ENCODE measurements around the gene ACTN1.

The ACTN1 gene

DNA sequence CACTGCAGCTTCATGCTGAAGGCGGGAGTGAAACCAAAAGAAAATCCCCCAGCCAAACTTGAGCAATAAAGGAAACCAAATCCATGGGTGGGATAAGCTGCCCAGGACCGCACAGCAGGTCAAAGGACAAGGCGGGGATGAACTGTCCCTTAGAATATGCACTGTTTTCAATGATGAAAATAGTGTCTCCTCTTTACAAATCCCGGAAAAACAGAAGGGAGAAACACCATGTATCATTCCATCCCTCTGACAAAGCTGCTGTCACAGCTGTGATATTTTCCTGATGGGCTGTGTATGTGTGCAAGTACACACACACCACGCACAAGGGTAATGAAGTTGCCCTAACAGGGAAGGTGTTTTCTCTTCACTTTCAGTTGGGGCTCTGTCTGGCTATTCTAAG, 70.3 kb downstream of the ACTN1 start:
- H3K36me3 ChIP-seq (ENCODE audit: control insufficient read depth in 2 of 2, insufficient read depth in 1 of 2, low read length in 2 of 2) = peaks cover 0 to 54% of the 10 kb centered on the region in 2 experiments; a peak in 2 of 3 replicates
- TF ChIP-seq ZBTB20 (tag by site-specific recombination; IDR thresholded peaks at IDR 0.05) (no peak), ZNF433 (tag by site-specific recombination; IDR thresholded peaks at IDR 0.05; ENCODE audit: low read depth) (no peak), ZNF654 (tag by site-specific recombination; IDR thresholded peaks at IDR 0.05; ENCODE audit: low read depth) (no peak)
- no peak overlapping the region for H3K27ac ChIP-seq (ENCODE audit: extremely low read depth, low read depth, low read length)
- H3K4me3 ChIP-seq (ENCODE audit: low read depth, low read length) = no peak overlapping the region
- ChIA-PET POLR2A (no interaction called here), CTCF (interaction anchor here (1.3 to 5.0 kb wide), 3 partner anchors 46 to 199 kb away, joined by 3 to 98 read pairs (median 10); no protein-coding TSS in a partner anchor)
- no peaks in the 10 kb centered on the region for H3K4me1 ChIP-seq (ENCODE audit: control insufficient read depth, insufficient read depth, low read length)
- H3K9me3 ChIP-seq (ENCODE audit: control insufficient read depth, insufficient read depth, low read depth, low read length) = no peaks in the 10 kb centered on the region

- CTCF ChIA-PET = interaction anchor here (2.0 to 5.0 kb wide), 2 partner anchors 183 to 199 kb away, joined by 10 to 98 read pairs; no protein-coding TSS in a partner anchor
These were observed 70.9 kb downstream of the ACTN1 start for GRCh38 chr14:68908201-68908600.

DNA sequence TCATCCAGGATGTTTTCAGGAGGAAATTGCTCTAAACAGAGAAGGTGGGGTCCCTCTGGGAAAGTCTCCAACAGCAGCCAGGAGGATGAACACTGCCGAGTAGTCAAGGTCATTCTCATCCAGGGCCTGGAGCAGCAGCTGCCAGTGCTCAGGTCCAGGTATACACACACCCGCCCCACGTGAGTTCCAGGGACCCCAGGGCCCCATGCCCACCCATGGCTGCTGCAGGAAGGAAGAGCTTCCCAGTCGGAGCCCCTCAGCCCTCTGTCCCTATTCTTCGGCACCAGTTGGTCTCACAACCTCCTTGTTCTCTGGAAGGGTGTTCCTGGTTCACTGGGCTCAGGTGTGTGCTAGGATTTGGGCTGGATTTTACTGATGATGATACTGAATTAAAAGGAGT, 72.7 kb downstream of the ACTN1 start:
- Histone ChIP-seq H3K9me3 (ENCODE audit: control insufficient read depth, insufficient read depth, low read depth, low read length) (no peaks in the 10 kb centered on the region), H3K4me3 (ENCODE audit: low read depth, low read length) (no peak overlapping the region), H3K36me3 (ENCODE audit: control insufficient read depth in 2 of 2, insufficient read depth in 1 of 2, low read length in 2 of 2) (peaks cover 0 to 70% of the 10 kb centered on the region in 2 experiments; a peak in 2 of 3 replicates), H3K27ac (ENCODE audit: extremely low read depth, low read depth, low read length) (no peak overlapping the region), H3K4me1 (ENCODE audit: control insufficient read depth, insufficient read depth, low read length) (no peaks in the 10 kb centered on the region)
- CTCF ChIA-PET = interaction anchor here (1.3 kb wide), 1 partner anchor 201 kb away, joined by 4 read pairs; no protein-coding TSS in a partner anchor
- TF ChIP-seq ZBTB7A (tag by site-specific recombination; IDR thresholded peaks at IDR 0.05; ENCODE audit: low read depth) (no peak), KLF9 (tag by site-specific recombination; IDR thresholded peaks at IDR 0.05; ENCODE audit: low read depth) (no peak), ZFP37 (tag by site-specific recombination; IDR thresholded peaks at IDR 0.05) (no peak), ZNF639 (tag by site-specific recombination; IDR thresholded peaks at IDR 0.05) (no peak), ZNF335 (tag by site-specific recombination; conservative IDR thresholded peaks at IDR 0.05) (no peak), ZNF121 (tag by site-specific recombination; IDR thresholded peaks at IDR 0.05) (no peak), ZNF174 (tag by site-specific recombination; IDR thresholded peaks at IDR 0.05) (no peak), ZNF571 (tag by site-specific recombination; IDR thresholded peaks at IDR 0.05) (no peak), ZNF792 (tag by site-specific recombination; IDR thresholded peaks at IDR 0.05) (no peak), ZNF423 (tag by site-specific recombination; IDR thresholded peaks at IDR 0.05) (no peak), ZNF48 (tag by site-specific recombination; IDR thresholded peaks at IDR 0.05) (no peak), ZNF558 (tag by site-specific recombination; IDR thresholded peaks at IDR 0.05) (no peak), ZSCAN4 (tag by site-specific recombination; IDR thresholded peaks at IDR 0.05) (no peak), ZNF311 (tag by site-specific recombination; IDR thresholded peaks at IDR 0.05; ENCODE audit: borderline replicate concordance) (no peak), ZNF394 (tag by site-specific recombination; IDR thresholded peaks at IDR 0.05; ENCODE audit: borderline replicate concordance) (no peak)
- TF ChIP-seq, protein P1, sequence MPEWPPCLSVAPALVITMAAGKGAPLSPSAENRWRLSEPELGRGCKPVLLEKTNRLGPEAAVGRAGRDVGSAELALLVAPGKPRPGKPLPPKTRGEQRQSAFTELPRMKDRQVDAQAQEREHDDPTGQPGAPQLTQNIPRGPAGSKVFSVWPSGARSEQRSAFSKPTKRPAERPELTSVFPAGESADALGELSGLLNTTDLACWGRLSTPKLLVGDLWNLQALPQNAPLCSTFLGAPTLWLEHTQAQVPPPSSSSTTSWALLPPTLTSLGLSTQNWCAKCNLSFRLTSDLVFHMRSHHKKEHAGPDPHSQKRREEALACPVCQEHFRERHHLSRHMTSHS (tag by site-specific recombination; IDR thresholded peaks at IDR 0.05) = no peak
- TF ChIP-seq, protein P2, sequence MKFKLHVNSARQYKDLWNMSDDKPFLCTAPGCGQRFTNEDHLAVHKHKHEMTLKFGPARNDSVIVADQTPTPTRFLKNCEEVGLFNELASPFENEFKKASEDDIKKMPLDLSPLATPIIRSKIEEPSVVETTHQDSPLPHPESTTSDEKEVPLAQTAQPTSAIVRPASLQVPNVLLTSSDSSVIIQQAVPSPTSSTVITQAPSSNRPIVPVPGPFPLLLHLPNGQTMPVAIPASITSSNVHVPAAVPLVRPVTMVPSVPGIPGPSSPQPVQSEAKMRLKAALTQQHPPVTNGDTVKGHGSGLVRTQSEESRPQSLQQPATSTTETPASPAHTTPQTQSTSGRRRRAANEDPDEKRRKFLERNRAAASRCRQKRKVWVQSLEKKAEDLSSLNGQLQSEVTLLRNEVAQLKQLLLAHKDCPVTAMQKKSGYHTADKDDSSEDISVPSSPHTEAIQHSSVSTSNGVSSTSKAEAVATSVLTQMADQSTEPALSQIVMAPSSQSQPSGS (tag by site-specific recombination; IDR thresholded peaks at IDR 0.05; ENCODE audit: low read depth) = no peak
- POLR2A ChIA-PET = no interaction called here

More at GRCh38 chr14:68908201-68908600, 70.9 kb downstream of the ACTN1 start:
- peaks cover 0 to 58% of the 10 kb centered on the region in 2 experiments; a peak in 2 of 3 replicates for H3K36me3 ChIP-seq (ENCODE audit: control insufficient read depth in 2 of 2, insufficient read depth in 1 of 2, low read length in 2 of 2)
- H3K9me3 ChIP-seq (ENCODE audit: control insufficient read depth, insufficient read depth, low read depth, low read length) = no peaks in the 10 kb centered on the region
- no peak overlapping the region for H3K4me3 ChIP-seq (ENCODE audit: low read depth, low read length)
- TF ChIP-seq HOXD13 (CRISPR knock-in tag; IDR thresholded peaks at IDR 0.05; ENCODE audit: borderline replicate concordance) = no peak
- TF ChIP-seq ZNF558 (tag by site-specific recombination; IDR thresholded peaks at IDR 0.05) = no peak
- no peaks in the 10 kb centered on the region for H3K4me1 ChIP-seq (ENCODE audit: control insufficient read depth, insufficient read depth, low read length)
- POLR2A ChIA-PET = no interaction called here
- H3K27ac ChIP-seq (ENCODE audit: extremely low read depth, low read depth, low read length) = no peak overlapping the region
